HG02678 (cell line): ENCODE measurements around the gene ZBED6.
"Not testable (repeated sequence)": the region's sequence is repeated elsewhere in the genome, so short reads cannot be mapped to it uniquely, and the experiment has no call there.

Source experiments
- ATAC-seq: cut with Tn5 transposase; IDR thresholded peaks from one replicate; pipeline ENCODE4 v1.9.1; 2021; ENCODE audit warnings: mild to moderate bottlenecking, moderate library complexity; ENCODE audit not compliant: unreplicated experiment

The ZBED6 gene

GRCh38 chr1:203778146-203778545, 17.3 kb upstream of the ZBED6 start:
- no peak for ATAC-seq

- ATAC-seq: no peak
These were observed 16.6 kb upstream of the ZBED6 start for GRCh38 chr1:203778789-203779188.

DNA sequence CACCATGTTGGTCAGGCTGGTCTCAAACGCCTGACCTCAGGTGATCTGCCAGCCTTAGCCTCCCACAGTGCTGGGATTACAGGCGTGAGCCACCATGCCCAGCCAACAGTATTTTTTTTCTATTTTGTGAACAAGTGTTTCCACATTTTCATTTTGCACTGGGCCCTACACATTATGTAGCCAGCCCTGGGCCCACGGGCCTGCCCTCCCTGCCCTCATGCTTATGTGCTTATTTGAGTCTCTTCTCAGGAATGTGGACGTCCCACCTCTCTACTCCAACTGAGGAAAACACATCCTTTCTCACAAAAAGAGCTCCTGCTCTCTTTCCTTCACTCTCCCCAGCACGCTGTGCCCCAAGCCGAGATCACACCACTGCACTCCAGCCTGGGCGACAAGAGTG, 13.5 kb upstream of the ZBED6 start:
- ATAC-seq: no peak

- ATAC-seq: no peak
These were observed 5.5 kb upstream of the ZBED6 start for GRCh38 chr1:203789966-203790365.

DNA sequence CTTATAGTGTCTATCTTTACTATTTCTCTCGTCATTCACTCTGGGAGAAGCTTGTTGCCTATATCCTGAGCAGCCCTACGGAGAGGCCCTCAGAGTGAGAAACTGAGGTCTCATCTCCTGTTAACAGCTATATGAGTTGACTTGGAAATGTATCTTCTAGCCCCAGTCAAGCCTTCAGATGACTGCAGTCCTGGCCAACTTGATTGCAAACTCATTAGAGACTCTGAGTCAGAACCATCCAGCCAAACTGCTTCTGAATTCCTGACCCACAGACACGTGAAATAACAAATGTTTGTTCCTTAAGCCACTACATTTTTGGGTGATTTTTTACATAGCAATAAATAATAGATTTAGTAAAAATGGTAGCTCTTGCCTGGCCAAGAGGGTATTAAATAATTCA, 3.9 kb upstream of the ZBED6 start:
- no peak for ATAC-seq

GRCh38 chr1:203792486-203792885, 2.9 kb upstream of the ZBED6 start:
- ATAC-seq: no peak

DNA sequence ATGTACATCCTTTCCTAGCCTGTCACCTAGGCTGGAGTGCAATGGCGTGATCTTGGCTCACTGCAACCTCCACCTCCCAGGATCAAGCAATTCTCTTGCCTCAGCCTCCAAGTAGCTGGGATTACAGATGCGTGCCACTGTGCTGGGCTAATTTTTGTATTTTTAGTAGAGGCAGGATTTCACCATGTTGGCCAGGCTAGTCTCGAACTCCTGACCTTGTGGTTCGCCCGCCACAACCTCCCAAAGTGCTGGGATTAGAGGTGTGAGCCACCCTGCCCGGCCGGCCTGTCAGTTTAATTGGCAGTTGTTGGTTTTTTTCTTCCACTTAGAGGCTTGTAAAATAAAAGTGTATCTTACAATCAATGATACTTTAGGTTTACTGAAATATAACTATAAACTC, 1.9 kb upstream of the ZBED6 start:
- not testable (repeated sequence) for ATAC-seq

GRCh38 chr1:203794764-203795440, 521 bp upstream of the ZBED6 start:
- ATAC-seq: no peak

DNA sequence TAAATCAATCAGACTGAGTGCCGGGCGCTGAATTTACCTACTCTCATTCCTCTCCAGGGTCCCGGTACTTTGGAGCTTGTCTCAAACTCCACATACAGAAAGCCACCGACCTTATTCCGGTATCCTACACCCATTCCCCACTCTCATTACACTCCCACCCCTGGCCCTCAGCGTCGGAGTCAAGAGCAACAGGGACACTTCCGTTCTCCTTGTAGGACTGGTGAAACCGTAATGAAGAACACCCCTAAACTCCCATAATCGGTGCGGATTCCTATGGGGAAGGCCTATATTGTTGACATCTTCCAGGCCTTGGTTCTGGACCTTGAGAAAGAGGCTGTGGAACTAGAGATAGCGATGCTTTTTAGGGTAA, 798 bp downstream of the ZBED6 start:
- ATAC-seq: no peak

DNA sequence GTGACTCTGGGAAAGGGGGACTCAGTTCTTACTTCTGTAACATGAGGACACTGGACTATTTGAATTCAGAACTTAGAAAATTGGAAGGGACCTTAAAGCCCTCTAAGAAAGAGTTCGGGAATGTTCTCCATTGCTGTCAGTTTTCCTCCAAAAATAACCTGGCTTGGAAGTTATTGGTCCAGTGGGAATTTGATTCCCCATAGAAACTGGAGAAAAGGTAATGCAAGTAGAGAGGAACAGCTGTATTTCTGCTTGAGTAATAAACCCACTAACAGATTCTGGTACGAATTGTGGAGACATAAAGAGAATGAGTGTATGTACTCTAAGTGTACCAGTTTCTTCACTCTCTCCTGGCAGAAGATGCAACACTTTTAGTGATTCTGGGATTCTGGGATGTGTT, 1.8 kb downstream of the ZBED6 start:
- ATAC-seq: no peak

DNA sequence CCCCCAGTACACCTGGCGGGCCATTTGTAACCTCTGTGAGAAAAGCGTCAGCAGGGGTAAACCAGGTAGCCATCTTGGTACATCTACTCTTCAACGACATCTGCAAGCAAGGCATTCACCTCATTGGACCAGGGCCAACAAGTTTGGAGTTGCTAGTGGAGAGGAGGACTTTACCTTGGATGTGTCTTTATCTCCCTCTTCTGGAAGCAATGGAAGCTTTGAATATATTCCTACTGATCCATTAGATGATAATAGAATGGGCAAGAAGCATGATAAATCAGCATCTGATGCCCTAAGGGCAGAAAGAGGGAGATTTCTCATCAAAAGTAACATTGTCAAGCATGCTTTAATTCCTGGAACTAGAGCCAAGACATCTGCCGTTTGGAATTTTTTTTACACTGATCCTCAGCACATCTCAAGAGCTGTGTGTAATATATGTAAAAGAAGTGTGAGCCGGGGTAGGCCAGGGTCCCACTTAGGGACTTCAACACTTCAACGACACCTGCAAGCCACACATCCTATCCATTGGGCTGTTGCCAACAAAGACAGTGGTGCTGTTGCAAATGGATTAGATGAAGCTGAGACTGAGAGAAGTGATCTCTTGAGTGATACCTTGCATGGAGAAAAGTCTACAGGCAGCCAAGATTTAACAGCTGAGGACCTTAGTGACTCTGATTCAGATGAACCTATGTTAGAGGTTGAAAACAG, 2.7 kb downstream of the ZBED6 start:
- no peak for ATAC-seq

DNA sequence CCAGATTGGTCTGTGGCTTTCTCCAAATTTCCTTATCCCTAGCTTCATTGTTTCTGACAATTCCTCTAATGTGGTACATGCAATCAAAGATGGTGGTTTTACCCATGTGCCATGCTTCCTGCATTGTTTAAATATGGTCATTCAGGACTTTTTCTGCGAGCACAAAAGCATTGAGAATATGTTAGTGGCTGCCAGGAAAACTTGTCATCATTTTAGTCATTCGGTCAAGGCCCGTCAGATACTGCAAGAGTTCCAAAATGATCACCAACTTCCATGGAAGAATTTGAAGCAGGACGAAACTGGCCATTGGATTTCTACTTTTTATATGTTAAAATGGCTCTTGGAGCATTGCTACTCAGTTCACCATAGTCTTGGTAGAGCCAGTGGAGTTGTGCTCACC, 3.7 kb downstream of the ZBED6 start:
- no peak for ATAC-seq

GRCh38 chr1:203799971-203800370, 4.5 kb downstream of the ZBED6 start:
- ATAC-seq: no peak

- no peak for ATAC-seq
These were observed 10.3 kb downstream of the ZBED6 start for GRCh38 chr1:203805689-203806088.

GRCh38 chr1:203807196-203807595, 11.8 kb downstream of the ZBED6 start:
- no peak for ATAC-seq

GRCh38 chr1:203813581-203814341, 18.3 kb downstream of the ZBED6 start:
- ATAC-seq: no peak

DNA sequence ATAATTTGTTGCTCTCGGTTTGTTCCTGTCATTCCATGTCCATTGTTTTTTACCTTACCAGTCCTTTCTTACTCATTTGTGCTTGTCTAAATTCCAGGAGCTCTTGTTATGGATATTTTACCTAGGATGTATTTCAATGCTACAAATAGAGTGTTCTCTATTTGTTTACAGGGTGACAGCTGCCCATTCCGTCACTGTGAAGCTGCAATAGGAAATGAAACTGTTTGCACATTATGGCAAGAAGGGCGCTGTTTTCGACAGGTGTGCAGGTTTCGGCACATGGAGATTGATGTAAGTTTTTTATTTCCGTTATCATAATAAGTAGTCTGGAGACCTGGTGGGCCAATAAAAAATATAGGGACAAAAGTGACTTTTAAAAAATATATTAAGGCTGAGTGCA, 23.0 kb downstream of the ZBED6 start:
- ATAC-seq: no peak

- ATAC-seq: no peak
These were observed 27.9 kb downstream of the ZBED6 start for GRCh38 chr1:203823306-203823705.

- no peak for ATAC-seq
These were observed 30.8 kb downstream of the ZBED6 start for GRCh38 chr1:203826175-203826574.

- ATAC-seq: no peak
These were observed 32.6 kb downstream of the ZBED6 start for GRCh38 chr1:203828002-203828401.

- no peak for ATAC-seq
These were observed 33.1 kb downstream of the ZBED6 start for GRCh38 chr1:203828503-203828902.

GRCh38 chr1:203829247-203829646, 33.8 kb downstream of the ZBED6 start:
- ATAC-seq: not testable (repeated sequence)
